HCT116 (cell line): Measurements from ENCODE around the gene AOC3. TPM values are rescaled to one million over a fixed set of nuclear protein-coding genes. Genes with fewer than 3 reads are reported as not detected.

Source experiments
- ATAC-seq: fragments of 200-7000 bp; cut with Tn5 transposase; 2 replicates; pipeline ENCODE4 v1.9.1; 2020; ENCODE audit warnings: mild to moderate bottlenecking, moderate library complexity
- BruUV-seq: library from RNA; stranded (reverse); fragments of 400-500 nt; replicated peaks from 2 replicates; lab custom pipeline; 2021; lab: Mats Ljungman, UMichigan
- CTCF ChIA-PET: fragments of 300-600 bp; sonication (Branson Sonifier 250); formaldehyde crosslinking; loops from one replicate; lab custom pipeline; 2021; ENCODE audit warnings: antibody characterized with exemption; lab: Charles Lee
- POLR2A ChIA-PET: fragments of 300-600, 350-600 bp; sonication (Branson Sonifier 250); formaldehyde crosslinking; loops from one replicate; lab custom pipeline; 2021; ENCODE audit warnings: antibody characterized with exemption; lab: Charles Lee
- RAD21 ChIA-PET, 2 experiments: fragments of 300-600 bp; sonication (Branson Sonifier 250); formaldehyde crosslinking; loops; one replicate each; lab custom pipeline; 2023; ENCODE audit warnings: low total read pairs in 2 of 2; ENCODE audit not compliant: uncharacterized antibody in 2 of 2, unreplicated experiment in 2 of 2, low non-redundant PET in 1 of 2; lab: Charles Lee
- DNase-seq: peaks from one replicate; pipeline ENCODE4 v3.0.0-alpha.2; 2010; ENCODE audit warnings: low read depth, low spot score
- H2AFZ ChIP-seq: fragments of 200-600 bp; shearing (Covaris generic), sonication (generic); 2 replicates; pipeline ENCODE4 v1.6.1; 2017; ENCODE audit warnings: low read depth, mixed run types, mixed read lengths, antibody characterized with exemption, low read length; ENCODE audit not compliant: poor library complexity, severe bottlenecking
- H3K27ac ChIP-seq: 2 replicates; pipeline ENCODE4 v1.5.1; 2012; ENCODE audit warnings: low read depth, low read length
- H3K27me3 ChIP-seq: fragments of 200-600 bp; sonication (generic); 2 replicates; pipeline ENCODE4 v1.6.1; 2016; ENCODE audit warnings: mixed run types, low read length, mixed read lengths; ENCODE audit not compliant: insufficient read depth
- H3K36me3 ChIP-seq, 2 experiments: fragments of 200-500 bp in 1 of 2; fragments of 200-600 bp in 1 of 2; sonication (Bioruptor generic) in 1 of 2; sonication (generic) in 1 of 2; 2 replicates each; pipeline versions ENCODE4 v1.5.1 to v1.6.1; 2014 to 2016; ENCODE audit warnings: low read length in 2 of 2, inconsistent platforms in 1 of 2, mixed read lengths in 1 of 2, mixed run types in 1 of 2; ENCODE audit not compliant: insufficient read depth in 2 of 2, control insufficient read depth in 1 of 2
- H3K4me1 ChIP-seq, 2 experiments: fragments of 200-600 bp in 1 of 2; sonication (generic) in 1 of 2; 2 replicates each; pipeline versions ENCODE4 v1.5.1 to v1.6.1; 2012 to 2017; ENCODE audit warnings: low read length in 2 of 2, inconsistent platforms in 1 of 2, mild to moderate bottlenecking in 1 of 2, mixed read lengths in 1 of 2, mixed run types in 1 of 2, moderate library complexity in 1 of 2; ENCODE audit not compliant: insufficient read depth in 2 of 2, control insufficient read depth in 1 of 2
- H3K4me2 ChIP-seq: fragments of 200-600 bp; sonication (generic); 2 replicates; pipeline ENCODE4 v1.6.1; 2017; ENCODE audit warnings: mixed run types, low read length, mixed read lengths
- H3K4me3 ChIP-seq, 2 experiments: fragments of 200-600 bp in 1 of 2; sonication (generic) in 1 of 2; replicated peaks in 1 of 2; 2 replicates each; pipeline ENCODE4 v1.5.1; 2011 to 2016; ENCODE audit warnings: low read length in 2 of 2, control low read depth in 1 of 2, low read depth in 1 of 2, mild to moderate bottlenecking in 1 of 2, mixed read lengths in 1 of 2, mixed run types in 1 of 2
- H3K79me2 ChIP-seq: fragments of 200-600 bp; sonication (generic); 2 replicates; pipeline ENCODE4 v1.6.1; 2017; ENCODE audit warnings: mild to moderate bottlenecking, mixed run types, low read length, moderate library complexity, mixed read lengths; ENCODE audit not compliant: insufficient read depth
- H3K9ac ChIP-seq: fragments of 200-600 bp; sonication (generic); 2 replicates; pipeline ENCODE4 v1.6.1; 2016; ENCODE audit warnings: low read length, mixed read lengths
- H3K9me2 ChIP-seq: fragments of 200-600 bp; sonication (generic), shearing (Covaris generic); 2 replicates; pipeline ENCODE4 v1.6.1; 2017; ENCODE audit warnings: mixed run types, mild to moderate bottlenecking, moderate library complexity; ENCODE audit not compliant: insufficient read depth
- H3K9me3 ChIP-seq, 2 experiments: fragments of 200-500 bp in 1 of 2; fragments of 200-600 bp in 1 of 2; sonication (Bioruptor generic) in 1 of 2; sonication (generic) in 1 of 2; 2 replicates each; pipeline ENCODE4 v1.6.1; 2014 to 2017; ENCODE audit warnings: low read length in 2 of 2, mixed read lengths in 2 of 2, inconsistent platforms in 1 of 2, low read depth in 1 of 2, mild to moderate bottlenecking in 1 of 2, mixed run types in 1 of 2, moderate library complexity in 1 of 2; ENCODE audit not compliant: control insufficient read depth in 1 of 2, insufficient read depth in 1 of 2
- H4K20me1 ChIP-seq: fragments of 200-600 bp; sonication (generic), shearing (Covaris generic); 2 replicates; pipeline ENCODE4 v1.6.1; 2017; ENCODE audit warnings: mixed run types, mild to moderate bottlenecking, moderate library complexity; ENCODE audit not compliant: insufficient read depth
- ELF1 ChIP-seq: IDR thresholded peaks from 2 replicates; pipeline ENCODE4 v1.6.1; 2012; ENCODE audit warnings: low read depth, borderline replicate concordance
- FOSL1 ChIP-seq: IDR thresholded peaks from 2 replicates; pipeline ENCODE4 v1.6.1; 2012; ENCODE audit warnings: low read depth
- REST ChIP-seq: IDR thresholded peaks from 2 replicates; pipeline ENCODE4 v1.6.1; 2012; ENCODE audit warnings: low read depth
- SP1 ChIP-seq: IDR thresholded peaks from 2 replicates; pipeline ENCODE4 v1.6.1; 2012; ENCODE audit warnings: low read depth
- YY1 ChIP-seq: IDR thresholded peaks from 2 replicates; pipeline ENCODE4 v1.6.1; 2011; ENCODE audit warnings: low read length, low read depth, moderate library complexity, mild to moderate bottlenecking; ENCODE audit not compliant: insufficient replicate concordance; ENCODE audit errors: extremely low read depth
- intact Hi-C: fragments of 100-400 bp; cut with micrococcal nuclease; formaldehyde crosslinking; loops from 2 replicates; pipeline ENCODE4 v1.10.0; 2022
- total RNA-seq: library from RNA; stranded (reverse); gene quantifications from one replicate; pipeline ENCODE4 v1.2.1, GENCODE V29; 2021; ENCODE audit not compliant: unreplicated experiment
- TF ChIP-seq, protein P1 (sequence below): IDR thresholded peaks from 2 replicates; pipeline ENCODE4 v1.6.1; 2012
- TF ChIP-seq, protein P2 (sequence below): IDR thresholded peaks from 2 replicates; pipeline ENCODE4 v1.6.1; 2012

The AOC3 gene
- total RNA-seq, 1 experiment from 2014 or later: 5.9 TPM

- TF ChIP-seq YY1: no peak
- TF ChIP-seq, all 23 proteins: peak for 0
Measured at GRCh38 chr17:42853597-42853967, 2.6 kb downstream of the AOC3 start (continued).

- no peaks in the 10 kb centered on the region for H3K36me3 ChIP-seq
- no peak overlapping the region for H3K4me3 ChIP-seq
- H4K20me1 ChIP-seq: no peaks in the 10 kb centered on the region
- TF ChIP-seq, protein P1, sequence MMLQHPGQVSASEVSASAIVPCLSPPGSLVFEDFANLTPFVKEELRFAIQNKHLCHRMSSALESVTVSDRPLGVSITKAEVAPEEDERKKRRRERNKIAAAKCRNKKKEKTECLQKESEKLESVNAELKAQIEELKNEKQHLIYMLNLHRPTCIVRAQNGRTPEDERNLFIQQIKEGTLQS: no peak
- TF ChIP-seq FOSL1: no peak
- TF ChIP-seq REST: no peak
- TF ChIP-seq ELF1: no peak
- TF ChIP-seq, protein P2, sequence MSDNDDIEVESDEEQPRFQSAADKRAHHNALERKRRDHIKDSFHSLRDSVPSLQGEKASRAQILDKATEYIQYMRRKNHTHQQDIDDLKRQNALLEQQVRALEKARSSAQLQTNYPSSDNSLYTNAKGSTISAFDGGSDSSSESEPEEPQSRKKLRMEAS: no peak
- TF ChIP-seq SP1: no peak
- TF ChIP-seq, all 23 proteins: peak for 0
- H3K4me2 ChIP-seq: no peak overlapping the region
- intact Hi-C loops: no loop called here
- H3K9ac ChIP-seq: no peak overlapping the region
- no TSS peak for BruUV-seq
- no peaks in the 10 kb centered on the region for H3K4me1 ChIP-seq
- H3K27ac ChIP-seq: no peak overlapping the region
- ChIA-PET CTCF (no interaction called here), POLR2A (interaction anchor here (0.7 kb wide), 1 partner anchor 248 kb away, joined by 3 read pairs; no protein-coding TSS in a partner anchor), RAD21 (no interaction called here)
- H3K79me2 ChIP-seq: no peaks in the 10 kb centered on the region
- ATAC-seq: no peak
- H3K27me3 ChIP-seq: no peaks in the 10 kb centered on the region
- DNase-seq: no peak
- H2AFZ ChIP-seq: no peak overlapping the region
- no peaks in the 10 kb centered on the region for H3K9me3 ChIP-seq
- H3K9me2 ChIP-seq: no peaks in the 10 kb centered on the region
Measured at GRCh38 chr17:42853968-42854790, 3.2 kb downstream of the AOC3 start.
